Lower leg skin (tissue), 3 donors: ENCODE data around the gene FAM107B.

Experiments used
- POLR2A ChIP-seq, 2 donors: fragments of 450-650 bp; IDR thresholded peaks; one replicate each; pipeline ENCODE4 v1.6.1; 2016 to 2017; ENCODE audit warnings: antibody characterized with exemption in 2 of 2, mild to moderate bottlenecking in 1 of 2, moderate library complexity in 1 of 2
- TF ChIP-seq, protein P1 (sequence below), 3 donors: fragments of 450-650 bp; IDR thresholded peaks; one replicate each; pipeline ENCODE4 v1.5.1; 2016; ENCODE audit warnings: antibody characterized with exemption in 3 of 3, mild to moderate bottlenecking in 3 of 3, moderate library complexity in 2 of 3

DNA sequence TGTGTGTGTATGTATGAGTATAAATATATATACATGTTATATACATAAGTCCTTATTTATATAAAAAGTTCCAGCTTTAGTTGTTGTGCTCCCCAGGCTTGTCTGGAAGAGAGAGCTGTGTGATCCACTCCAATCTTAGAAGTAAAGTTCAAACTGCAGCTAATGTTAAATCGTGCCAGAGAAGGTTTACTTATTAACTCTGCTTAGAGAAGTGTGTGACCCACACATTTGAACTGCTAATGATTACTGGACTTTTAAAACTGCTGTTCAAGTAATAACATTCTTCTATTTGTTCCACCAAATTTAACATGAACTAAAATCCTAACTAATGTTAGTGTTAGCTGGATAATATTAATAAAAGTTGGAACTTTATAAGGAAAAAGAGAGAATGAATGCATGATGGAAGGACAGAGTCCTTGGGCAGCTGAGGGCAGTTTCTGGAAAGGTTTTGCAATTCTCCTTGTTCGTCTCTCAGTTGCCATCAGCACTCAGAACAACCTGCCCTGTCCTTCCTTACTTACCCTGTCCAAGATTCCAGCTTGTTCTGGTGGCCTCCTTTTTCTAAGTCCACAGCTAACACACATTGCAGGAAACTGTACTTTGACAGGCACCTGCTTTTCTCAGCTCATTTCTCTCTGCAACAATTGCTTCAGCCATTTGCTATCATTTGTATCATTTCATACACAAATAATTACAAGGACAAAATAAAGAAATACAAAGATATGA is 162.6 kb downstream of the FAM107B start:
- TF ChIP-seq, protein P1, sequence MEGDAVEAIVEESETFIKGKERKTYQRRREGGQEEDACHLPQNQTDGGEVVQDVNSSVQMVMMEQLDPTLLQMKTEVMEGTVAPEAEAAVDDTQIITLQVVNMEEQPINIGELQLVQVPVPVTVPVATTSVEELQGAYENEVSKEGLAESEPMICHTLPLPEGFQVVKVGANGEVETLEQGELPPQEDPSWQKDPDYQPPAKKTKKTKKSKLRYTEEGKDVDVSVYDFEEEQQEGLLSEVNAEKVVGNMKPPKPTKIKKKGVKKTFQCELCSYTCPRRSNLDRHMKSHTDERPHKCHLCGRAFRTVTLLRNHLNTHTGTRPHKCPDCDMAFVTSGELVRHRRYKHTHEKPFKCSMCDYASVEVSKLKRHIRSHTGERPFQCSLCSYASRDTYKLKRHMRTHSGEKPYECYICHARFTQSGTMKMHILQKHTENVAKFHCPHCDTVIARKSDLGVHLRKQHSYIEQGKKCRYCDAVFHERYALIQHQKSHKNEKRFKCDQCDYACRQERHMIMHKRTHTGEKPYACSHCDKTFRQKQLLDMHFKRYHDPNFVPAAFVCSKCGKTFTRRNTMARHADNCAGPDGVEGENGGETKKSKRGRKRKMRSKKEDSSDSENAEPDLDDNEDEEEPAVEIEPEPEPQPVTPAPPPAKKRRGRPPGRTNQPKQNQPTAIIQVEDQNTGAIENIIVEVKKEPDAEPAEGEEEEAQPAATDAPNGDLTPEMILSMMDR (IDR thresholded peaks at IDR 0.05) = no peak
- TF ChIP-seq POLR2A (IDR thresholded peaks at IDR 0.05) = no peak
